Raji (cell line): Measurements from ENCODE around the gene RAB11FIP3.

ENCODE experiments used
- POLR2A ChIP-seq: IDR thresholded peaks from 2 replicates; pipeline ENCODE4 v1.6.1; 2011; ENCODE audit warnings: low read depth, low read length, control low read depth; ENCODE audit not compliant: insufficient read depth

RAB11FIP3 gene

GRCh38 chr16:496097-496886 is 70.8 kb downstream of the RAB11FIP3 start:
- no peak for TF ChIP-seq POLR2A

- TF ChIP-seq POLR2A = no peak
Measured at GRCh38 chr16:497258-497657, 71.8 kb downstream of the RAB11FIP3 start.

DNA sequence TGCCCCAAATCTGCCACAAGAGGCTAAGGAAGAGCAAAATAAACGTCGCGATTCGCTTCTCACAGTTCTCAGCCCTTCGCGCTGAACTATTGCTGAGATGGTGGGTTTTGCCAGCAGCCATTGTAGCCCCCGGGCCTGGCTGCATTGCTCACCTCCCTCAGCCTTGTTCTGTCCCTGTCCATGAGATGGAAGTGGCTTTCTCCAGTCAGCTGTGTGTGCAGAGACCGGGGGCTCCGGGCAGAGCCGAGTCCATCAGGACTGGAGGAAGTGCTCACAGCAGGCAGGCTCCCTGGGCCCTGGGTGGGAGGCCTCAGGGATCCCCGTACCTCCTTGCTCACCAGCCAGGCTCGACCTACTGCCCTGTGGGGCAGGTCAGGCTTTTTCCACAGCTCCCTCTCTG is 74.5 kb downstream of the RAB11FIP3 start:
- TF ChIP-seq POLR2A = no peak

- TF ChIP-seq POLR2A = no peak
Measured at GRCh38 chr16:500709-501108, 75.3 kb downstream of the RAB11FIP3 start.

DNA sequence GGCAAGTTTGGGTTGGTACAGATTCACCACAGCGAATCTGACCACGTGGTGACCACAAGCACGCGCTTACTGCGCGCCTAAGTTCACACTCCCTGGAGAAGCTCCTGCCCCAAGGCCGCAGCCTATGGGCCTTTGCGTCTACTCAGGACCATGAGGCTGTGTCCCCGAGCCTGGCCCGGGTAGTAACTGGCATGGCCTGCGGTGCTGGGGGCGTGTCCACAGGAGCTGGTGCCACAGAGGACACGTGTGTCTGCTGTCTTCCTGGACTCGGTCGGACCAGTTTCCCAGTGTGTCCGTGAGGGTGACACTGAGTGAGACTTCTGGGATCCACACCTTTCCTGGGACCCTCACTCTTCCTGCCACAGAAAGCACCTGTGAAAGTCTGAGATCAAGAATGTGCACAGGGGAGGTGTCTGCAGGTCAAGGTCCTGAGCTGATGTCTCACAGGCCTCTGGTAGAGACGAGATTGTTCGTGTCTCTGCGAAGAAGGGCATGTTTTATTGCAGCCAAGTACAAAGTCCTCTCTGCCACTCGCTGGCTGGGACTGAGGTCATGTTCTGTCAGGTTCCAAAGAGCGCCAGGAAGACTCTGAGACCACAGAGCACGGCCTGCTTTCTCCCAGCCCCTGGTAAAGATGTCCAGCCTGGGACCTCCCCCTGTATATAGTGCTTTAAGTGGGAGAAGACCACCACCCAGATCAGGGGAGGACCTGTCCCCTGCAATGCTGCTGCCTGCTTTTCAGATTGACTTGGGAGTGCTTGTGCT is 76.9 kb downstream of the RAB11FIP3 start:
- no peak for TF ChIP-seq POLR2A

- TF ChIP-seq POLR2A = no peak
Measured at GRCh38 chr16:503150-504071, 78.0 kb downstream of the RAB11FIP3 start.

DNA sequence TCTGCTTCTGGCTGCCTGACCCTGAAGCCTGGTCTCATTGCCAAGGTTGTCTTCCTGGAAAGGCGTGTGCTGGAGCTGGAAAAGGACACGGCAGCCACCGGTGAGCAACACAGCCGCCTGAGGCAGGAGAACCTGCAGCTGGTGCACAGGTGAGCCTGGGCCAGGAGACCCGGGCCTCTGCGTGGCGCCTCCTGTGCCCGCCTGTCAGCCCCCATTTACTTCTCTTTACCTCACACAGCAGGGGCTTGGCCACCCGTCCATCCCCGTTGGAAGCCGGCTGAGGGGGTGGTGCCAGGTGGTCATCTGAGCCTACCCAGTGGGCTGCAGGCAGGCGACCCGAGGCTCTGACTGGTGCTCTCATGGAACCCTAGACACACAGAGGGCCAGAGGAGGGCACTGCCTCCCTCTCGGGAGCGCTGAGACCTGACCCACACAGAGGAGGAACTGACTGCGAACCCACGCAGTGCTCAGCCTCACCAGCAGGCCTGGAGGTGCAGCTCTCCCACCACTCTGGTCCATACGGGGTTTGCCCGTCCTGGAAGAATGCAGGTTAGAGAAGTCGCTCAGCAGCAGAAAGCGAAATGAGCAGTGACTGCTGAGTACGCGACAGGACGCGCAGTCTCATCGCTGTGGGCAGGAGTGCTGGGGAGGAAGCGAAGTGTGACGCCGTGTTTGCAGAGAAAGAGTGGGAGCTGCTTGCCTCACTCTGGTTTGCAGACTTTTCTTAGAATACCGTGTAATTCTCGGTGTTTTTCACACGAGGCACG is 80.2 kb downstream of the RAB11FIP3 start:
- no peak for TF ChIP-seq POLR2A

- no peak for TF ChIP-seq POLR2A
Measured at GRCh38 chr16:506246-506546, 80.7 kb downstream of the RAB11FIP3 start.

DNA sequence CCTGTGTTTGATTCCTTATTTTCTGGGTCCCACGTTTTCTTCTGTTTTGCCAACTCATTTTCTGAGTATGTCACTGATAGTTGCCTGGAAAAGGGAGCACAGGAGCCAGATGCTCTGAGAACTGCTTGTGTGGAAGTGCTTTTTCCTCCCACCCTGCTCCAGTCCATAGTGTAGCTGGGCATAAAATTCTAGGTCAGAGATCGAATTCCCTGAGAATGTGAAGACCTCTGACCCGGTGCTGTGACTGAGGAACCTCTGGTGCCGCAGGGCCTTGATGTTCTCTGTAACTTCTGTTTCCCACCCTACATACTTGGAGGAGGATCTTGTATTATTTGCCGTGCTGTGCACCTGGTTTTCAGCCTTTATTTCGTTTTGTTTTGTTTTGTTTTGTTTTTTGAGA is 82.5 kb downstream of the RAB11FIP3 start:
- TF ChIP-seq POLR2A = no peak

DNA sequence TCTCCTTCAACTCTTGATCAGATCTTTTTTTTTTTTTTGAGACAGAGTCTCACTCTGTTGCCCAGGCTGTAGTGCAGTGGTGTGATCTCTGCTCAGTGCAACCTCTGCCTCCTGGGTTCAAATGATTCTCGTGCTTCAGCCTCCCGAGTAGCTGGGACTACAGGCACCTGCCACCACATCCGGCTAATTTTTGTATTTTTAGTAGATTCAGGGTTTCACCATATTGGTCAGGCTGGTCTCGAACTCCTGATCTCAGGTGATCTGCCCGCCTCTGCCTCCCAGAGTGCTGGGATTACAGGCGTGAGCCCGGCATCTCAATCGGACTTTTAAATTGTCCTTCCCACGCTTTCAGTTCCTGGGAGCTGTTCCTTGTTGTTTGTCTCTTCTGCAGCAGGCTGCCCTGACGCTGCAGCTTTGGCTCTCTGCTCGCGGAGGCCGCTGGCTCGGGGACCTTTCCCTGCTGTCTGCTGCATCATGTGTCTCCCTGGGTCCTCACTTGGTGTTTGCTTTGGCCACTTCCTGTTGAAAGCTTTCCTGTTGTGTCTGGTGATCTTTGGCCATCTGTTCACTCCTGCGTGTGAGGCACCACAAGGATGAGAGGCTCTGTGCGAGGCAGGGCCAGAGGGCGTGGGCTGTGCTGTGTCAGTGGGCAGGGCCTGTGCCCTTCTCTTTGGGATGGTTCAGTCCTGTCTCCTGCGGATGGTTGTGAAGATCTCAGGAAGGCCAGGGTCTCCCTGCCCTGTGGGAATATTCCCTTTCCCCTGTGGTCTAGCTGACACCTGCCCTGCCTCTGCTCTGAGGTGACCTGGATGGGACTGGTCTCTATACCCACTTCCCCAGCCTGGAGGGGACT is 83.7 kb downstream of the RAB11FIP3 start:
- no peak for TF ChIP-seq POLR2A

GRCh38 chr16:510066-510825 is 84.8 kb downstream of the RAB11FIP3 start:
- TF ChIP-seq POLR2A = no peak

GRCh38 chr16:512802-513201 is 87.4 kb downstream of the RAB11FIP3 start:
- no peak for TF ChIP-seq POLR2A

- no peak for TF ChIP-seq POLR2A
Measured at GRCh38 chr16:513950-514349, 88.5 kb downstream of the RAB11FIP3 start.
